ENCODE data around the gene PLGLB1. TPM values are rescaled to one million over a fixed set of nuclear protein-coding genes. Genes with fewer than 3 reads are reported as not detected.
"Not testable (repeated sequence)": the region's sequence is repeated elsewhere in the genome, so short reads cannot be mapped to it uniquely, and the experiment has no call there.

The PLGLB1 gene
- 10 to 100 TPM in 1 of 5 donors, 1 to 10 TPM in 1, under 1 TPM in 1, not detected in 2; 0.89 to 16.5 (median 6.4) TPM for total RNA-seq
- polyA plus RNA-seq = 1 to 10 TPM in 1 of 3 donors, under 1 TPM in 1, not detected in 1; 0.50 to 4.6 TPM
- long read RNA-seq, donor 1 = 0 reads
- long read RNA-seq, donor 2 = 0 reads
- long read RNA-seq, donor 3, partial matches to known transcripts = 5 of 5 reads
- long read RNA-seq, donor 3, other reads (novel, unspliced or antisense) = 0 of 5 reads
- long read RNA-seq, donor 4 = 0 reads
- long read RNA-seq, donor 5 = 0 reads
- long read RNA-seq, donor 6 = 0 reads
- long read RNA-seq, donor 7 = 0 reads
- long read RNA-seq, donor 8 = 0 reads
- long read RNA-seq, donor 9 = 0 reads
- long read RNA-seq, donor 10 = 0 reads

- WGBS, 5 donors = 35% methylated on average over 2 of the region's 3 CpGs; no CpG with 5 or more reads in 4 of the 5 donors
- H3K36me3 ChIP-seq; H3K9me3 ChIP-seq; H3K27me3 ChIP-seq; intact Hi-C loops (cut with DNase I; ENCODE audit: low total_unique reads); H3K4me3 ChIP-seq; H3K27ac ChIP-seq; DNase-seq; H3K4me1 ChIP-seq: not testable (repeated sequence)
These were observed at the start of gene PLGLB1 for GRCh38 chr2:87021744-87022143. PLGLB1 (minus strand) TSS chr2:87021844; CDS start chr2:87021783, 61 bp downstream.

GRCh38 chr2:87064305-87064704 lies 42.7 kb upstream of the PLGLB1 start:
- H3K36me3 ChIP-seq; H3K9me3 ChIP-seq; intact Hi-C loops (cut with DNase I; ENCODE audit: low total_unique reads); H3K4me1 ChIP-seq; DNase-seq; H3K27ac ChIP-seq; H3K27me3 ChIP-seq; H3K4me3 ChIP-seq: not testable (repeated sequence)
- WGBS, 5 donors = 57 to 89% (median 81%) methylated on average over 1 of the region's 2 CpGs; no CpG with 5 or more reads in 1 of the 5 donors

DNA sequence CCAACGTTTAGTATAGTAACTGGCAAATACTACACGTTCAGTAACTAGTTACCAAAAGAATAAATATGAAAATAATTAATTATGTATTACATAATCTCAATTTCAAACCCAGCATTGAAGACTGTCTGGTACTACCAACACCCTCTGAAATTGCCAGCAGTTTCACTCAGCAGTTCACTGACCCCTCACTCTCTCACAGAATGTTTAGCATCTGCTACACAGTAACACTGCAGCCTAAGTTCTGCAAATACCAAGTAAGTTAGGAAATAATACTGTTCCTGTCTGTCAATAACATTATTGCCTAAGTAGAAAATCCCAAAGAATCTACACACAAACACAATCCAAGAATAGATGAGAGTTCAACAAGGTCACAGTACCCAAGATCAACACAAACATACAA lies 41.8 kb upstream of the PLGLB1 start:
- not testable (repeated sequence) for DNase-seq, H3K4me1 ChIP-seq
- no CpG with 5 or more reads among the region's 2 CpGs for WGBS, 5 donors

GRCh38 chr2:87061519-87061918 lies 39.9 kb upstream of the PLGLB1 start:
- DNase-seq; H3K27me3 ChIP-seq; H3K27ac ChIP-seq; H3K9me3 ChIP-seq; H3K4me3 ChIP-seq; H3K36me3 ChIP-seq; H3K4me1 ChIP-seq; intact Hi-C loops (cut with DNase I; ENCODE audit: low total_unique reads): not testable (repeated sequence)
- no CpG with 5 or more reads among the region's 1 CpG for WGBS, 5 donors

More for the DNA sequence above, 41.8 kb upstream of the PLGLB1 start:
- intact Hi-C loops (cut with DNase I; ENCODE audit: low total_unique reads); H3K27ac ChIP-seq; H3K4me3 ChIP-seq; H3K27me3 ChIP-seq; H3K36me3 ChIP-seq; H3K9me3 ChIP-seq: not testable (repeated sequence)

GRCh38 chr2:87057606-87058005 lies 36.0 kb upstream of the PLGLB1 start:
- H3K36me3 ChIP-seq; intact Hi-C loops (cut with DNase I; ENCODE audit: low total_unique reads); H3K27ac ChIP-seq; H3K9me3 ChIP-seq; H3K4me3 ChIP-seq; DNase-seq; H3K4me1 ChIP-seq; H3K27me3 ChIP-seq: not testable (repeated sequence)
- 97 to 100% (median 98%) methylated on average over 3 of the region's 4 CpGs for WGBS, 5 donors

GRCh38 chr2:87056843-87057242 lies 35.2 kb upstream of the PLGLB1 start:
- H3K9me3 ChIP-seq; H3K27ac ChIP-seq; intact Hi-C loops (cut with DNase I; ENCODE audit: low total_unique reads); H3K4me1 ChIP-seq; H3K4me3 ChIP-seq; H3K36me3 ChIP-seq; DNase-seq; H3K27me3 ChIP-seq: not testable (repeated sequence)

DNA sequence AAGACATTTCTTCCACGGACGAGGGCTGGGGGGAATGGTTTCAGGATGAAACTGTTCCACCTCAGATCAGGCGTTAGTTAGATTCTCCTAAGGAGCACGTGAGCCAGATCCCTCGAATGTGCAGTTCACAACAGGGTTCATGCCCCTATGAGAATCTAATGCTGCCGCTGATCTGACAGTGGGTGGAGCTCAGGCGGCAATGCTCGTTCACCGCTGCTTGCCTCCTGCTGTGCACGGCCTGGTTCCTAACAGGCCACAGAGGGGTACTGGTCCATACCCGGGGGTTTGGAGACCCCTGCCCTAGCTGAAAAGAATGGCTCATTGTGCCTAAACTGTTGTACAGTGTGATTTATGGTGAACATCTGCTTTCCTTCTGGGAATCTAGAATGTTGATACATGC lies 34.8 kb upstream of the PLGLB1 start:
- H3K4me1 ChIP-seq; intact Hi-C loops (cut with DNase I; ENCODE audit: low total_unique reads); H3K4me3 ChIP-seq; DNase-seq; H3K27ac ChIP-seq; H3K9me3 ChIP-seq; H3K36me3 ChIP-seq; H3K27me3 ChIP-seq: not testable (repeated sequence)
- WGBS, 5 donors = no CpG with 5 or more reads among the region's 11 CpGs

DNA sequence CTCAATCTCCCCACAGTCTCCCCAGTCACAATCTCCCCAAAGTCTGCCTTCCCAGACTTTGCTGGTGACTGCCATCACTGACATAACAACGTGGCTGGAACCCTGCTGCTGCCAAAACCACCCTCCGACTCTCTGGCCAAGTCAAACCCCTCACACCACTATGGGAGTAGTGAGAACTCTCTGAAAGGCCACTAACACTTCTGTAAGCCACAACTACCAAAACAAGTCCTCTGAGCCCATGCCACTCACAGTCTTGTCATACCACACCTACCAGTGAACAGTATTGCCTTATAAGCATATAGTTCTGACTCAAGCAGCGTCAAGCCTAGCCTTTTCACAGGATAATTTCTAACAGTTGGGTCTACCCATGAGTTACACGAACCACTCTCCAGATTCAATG lies 32.7 kb upstream of the PLGLB1 start:
- H3K9me3 ChIP-seq; H3K4me3 ChIP-seq; H3K4me1 ChIP-seq; DNase-seq; H3K36me3 ChIP-seq; H3K27me3 ChIP-seq; intact Hi-C loops (cut with DNase I; ENCODE audit: low total_unique reads); H3K27ac ChIP-seq: not testable (repeated sequence)
- WGBS, 5 donors = 80 to 100% (median 94%) methylated on average over 2 of the region's 4 CpGs; no CpG with 5 or more reads in 1 of the 5 donors

- no CpG with 5 or more reads among the region's 7 CpGs for WGBS, 5 donors
- intact Hi-C loops (cut with DNase I; ENCODE audit: low total_unique reads); H3K4me1 ChIP-seq; DNase-seq; H3K36me3 ChIP-seq; H3K9me3 ChIP-seq; H3K27ac ChIP-seq; H3K4me3 ChIP-seq; H3K27me3 ChIP-seq: not testable (repeated sequence)
These were observed 19.8 kb upstream of the PLGLB1 start for GRCh38 chr2:87041321-87041978.

GRCh38 chr2:87028607-87029006 lies 7.0 kb upstream of the PLGLB1 start:
- H3K4me1 ChIP-seq; H3K27ac ChIP-seq; H3K27me3 ChIP-seq; H3K4me3 ChIP-seq; intact Hi-C loops (cut with DNase I; ENCODE audit: low total_unique reads); H3K36me3 ChIP-seq; DNase-seq; H3K9me3 ChIP-seq: not testable (repeated sequence)

- intact Hi-C loops (cut with DNase I; ENCODE audit: low total_unique reads); H3K4me1 ChIP-seq; DNase-seq; H3K36me3 ChIP-seq; H3K4me3 ChIP-seq; H3K27ac ChIP-seq; H3K9me3 ChIP-seq; H3K27me3 ChIP-seq: not testable (repeated sequence)
- no CpG with 5 or more reads among the region's 1 CpG for WGBS, 5 donors
These were observed 5.2 kb upstream of the PLGLB1 start for GRCh38 chr2:87026816-87027215.

- DNase-seq; H3K9me3 ChIP-seq; H3K27ac ChIP-seq; H3K4me3 ChIP-seq; H3K27me3 ChIP-seq; H3K4me1 ChIP-seq; H3K36me3 ChIP-seq; intact Hi-C loops (cut with DNase I; ENCODE audit: low total_unique reads): not testable (repeated sequence)
- WGBS, 5 donors = 25 to 71% (median 42%) methylated on average over 1 to 4 of the region's 6 CpGs
These were observed 4.3 kb upstream of the PLGLB1 start for GRCh38 chr2:87025927-87026326.

Data from stomach (tissue), 19 donors.